Measurements from ENCODE around the gene GRAMD1B.

DNA sequence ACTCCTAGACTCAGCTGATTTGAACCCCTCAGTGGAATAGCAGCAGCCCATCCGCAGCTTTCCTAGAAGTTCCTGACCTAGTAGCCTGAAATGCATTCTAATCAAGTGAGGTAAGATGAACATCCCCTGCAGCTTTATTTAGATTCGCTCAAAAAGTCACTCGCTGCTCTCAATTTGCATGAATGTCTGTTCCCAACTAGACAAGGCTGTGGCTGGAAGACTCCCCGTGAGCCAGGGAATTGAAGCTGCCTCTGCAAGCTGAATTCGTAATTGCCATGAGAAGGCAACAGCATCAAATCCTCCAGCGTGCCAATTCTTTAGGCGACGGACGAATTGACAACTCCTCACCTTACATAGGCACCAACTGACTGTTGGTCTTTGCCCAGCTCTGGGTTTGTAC lies 241.5 kb downstream of the GRAMD1B start:
- TF ChIP-seq, protein P1, sequence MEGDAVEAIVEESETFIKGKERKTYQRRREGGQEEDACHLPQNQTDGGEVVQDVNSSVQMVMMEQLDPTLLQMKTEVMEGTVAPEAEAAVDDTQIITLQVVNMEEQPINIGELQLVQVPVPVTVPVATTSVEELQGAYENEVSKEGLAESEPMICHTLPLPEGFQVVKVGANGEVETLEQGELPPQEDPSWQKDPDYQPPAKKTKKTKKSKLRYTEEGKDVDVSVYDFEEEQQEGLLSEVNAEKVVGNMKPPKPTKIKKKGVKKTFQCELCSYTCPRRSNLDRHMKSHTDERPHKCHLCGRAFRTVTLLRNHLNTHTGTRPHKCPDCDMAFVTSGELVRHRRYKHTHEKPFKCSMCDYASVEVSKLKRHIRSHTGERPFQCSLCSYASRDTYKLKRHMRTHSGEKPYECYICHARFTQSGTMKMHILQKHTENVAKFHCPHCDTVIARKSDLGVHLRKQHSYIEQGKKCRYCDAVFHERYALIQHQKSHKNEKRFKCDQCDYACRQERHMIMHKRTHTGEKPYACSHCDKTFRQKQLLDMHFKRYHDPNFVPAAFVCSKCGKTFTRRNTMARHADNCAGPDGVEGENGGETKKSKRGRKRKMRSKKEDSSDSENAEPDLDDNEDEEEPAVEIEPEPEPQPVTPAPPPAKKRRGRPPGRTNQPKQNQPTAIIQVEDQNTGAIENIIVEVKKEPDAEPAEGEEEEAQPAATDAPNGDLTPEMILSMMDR (conservative IDR thresholded peaks at IDR 0.05; ENCODE audit: low read length), result no peak
- no peak for TF ChIP-seq EZH2phosphoT487 (IDR thresholded peaks at IDR 0.05; ENCODE audit: borderline replicate concordance)

Data from Loucy (cell line).